PFSK-1 (cell line): Measurements from ENCODE around the gene OR7A5.

ENCODE experiments used
- FOXP2 ChIP-seq: optimal IDR thresholded peaks from 2 replicates; pipeline ENCODE3; 2011; ENCODE audit warnings: borderline replicate concordance, control low read depth, inconsistent platforms; ENCODE audit not compliant: insufficient read depth; ENCODE audit errors: extremely low read length, extremely low read depth
- POLR2AphosphoS5 ChIP-seq: IDR thresholded peaks from 2 replicates; pipeline ENCODE4 v1.6.1; 2012; ENCODE audit warnings: low read depth, mild to moderate bottlenecking, control low read depth, low read length, moderate library complexity
- REST ChIP-seq, 2 experiments: IDR thresholded peaks; 2 replicates each; pipeline versions ENCODE4 v1.6.1 to v1.8.0; 2011 to 2012; ENCODE audit warnings: low read depth in 2 of 2, low read length in 2 of 2, control low read depth in 1 of 2, inconsistent platforms in 1 of 2, mild to moderate bottlenecking in 1 of 2, moderate library complexity in 1 of 2; ENCODE audit not compliant: insufficient read depth in 1 of 2
- SIN3A ChIP-seq: IDR thresholded peaks from 2 replicates; pipeline ENCODE4 v1.6.1; 2012; ENCODE audit warnings: mild to moderate bottlenecking, low read length, moderate library complexity, borderline replicate concordance; ENCODE audit not compliant: insufficient read depth

GRCh38 chr19:14837391-14837790 lies 2.4 kb upstream of the OR7A5 start:
- TF ChIP-seq POLR2AphosphoS5 (no peak), SIN3A (no peak), REST (IDR thresholded peaks at IDR 0.05; ENCODE audit: insufficient read depth in 1 of 2, low read depth in 2 of 2, low read length in 2 of 2) (no peak), FOXP2 (no peak)
